Activated CD4-positive, alpha-beta T cell treated with anti-CD3 and anti-CD28 coated beads for 24 hours (primary cell): ENCODE results near the gene TFF2.

Experiments
- DNase-seq, 2 donors: peaks; one replicate each; pipeline ENCODE4 v3.0.0-alpha.2; 2020; ENCODE audit warnings: low read depth in 2 of 2

TFF2 gene

GRCh38 chr21:42384156-42384945, 33.6 kb upstream of the TFF2 start:
- DNase-seq, result no peak

- no peak for DNase-seq
Measured at GRCh38 chr21:42383331-42383730, 32.5 kb upstream of the TFF2 start.

DNA sequence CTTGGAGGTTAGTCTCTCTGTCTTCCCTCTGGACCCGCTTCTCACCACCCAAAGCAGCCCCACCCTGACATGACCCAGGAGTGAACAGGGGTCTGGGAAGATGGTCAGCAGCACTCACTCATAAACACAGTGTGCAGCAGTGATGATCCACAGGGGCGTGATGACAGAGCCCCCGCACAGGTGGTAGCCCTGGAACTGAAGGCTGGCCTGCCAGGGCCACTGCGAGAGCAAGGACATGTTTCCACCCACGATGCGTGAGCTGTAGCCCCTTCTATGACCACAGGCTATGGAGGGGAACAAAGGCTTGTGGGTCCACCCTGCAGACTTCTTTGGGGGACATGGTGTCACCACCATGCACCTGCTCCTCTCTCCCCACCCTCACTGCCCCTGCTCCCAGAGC, 32.1 kb upstream of the TFF2 start:
- no peak for DNase-seq

GRCh38 chr21:42381347-42381984, 30.7 kb upstream of the TFF2 start:
- DNase-seq, result no peak

DNA sequence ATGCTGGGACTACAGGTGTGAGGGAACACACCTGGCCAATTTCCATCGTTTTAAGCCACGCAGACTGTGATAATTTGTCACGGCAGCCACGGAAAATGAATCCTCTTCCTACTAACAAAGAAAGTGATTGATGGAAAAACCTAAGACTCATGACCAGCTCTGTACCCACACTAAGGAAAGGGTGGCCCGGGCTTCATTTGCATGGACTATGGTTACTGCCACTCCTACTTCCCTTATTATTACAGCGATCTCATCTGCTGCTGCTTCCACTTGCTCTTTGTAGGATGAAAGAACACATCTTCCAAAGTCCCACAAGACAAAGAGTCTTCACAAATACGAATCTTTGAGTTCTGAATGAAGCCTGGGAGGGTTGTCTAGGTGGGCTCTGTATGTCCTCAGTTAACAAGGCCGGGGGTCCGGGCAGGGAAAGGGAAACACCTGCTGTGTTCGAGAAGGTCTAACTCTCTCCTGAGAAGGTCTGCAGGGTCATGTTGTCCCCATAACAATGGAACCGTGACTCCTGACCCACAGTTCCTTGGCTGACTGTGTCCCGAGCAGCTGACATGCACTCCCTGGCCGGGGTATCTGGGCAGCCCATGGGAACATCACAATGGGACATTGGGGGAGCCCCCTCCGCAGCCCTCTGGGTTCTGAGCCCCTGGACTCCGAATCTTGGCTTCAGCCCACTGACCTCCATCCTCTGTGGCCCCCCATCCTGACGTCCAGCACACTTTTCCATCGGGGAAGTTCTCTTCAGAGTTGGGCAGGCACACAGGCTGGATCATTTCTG, 28.8 kb upstream of the TFF2 start:
- DNase-seq, result no peak

GRCh38 chr21:42378418-42378817, 27.6 kb upstream of the TFF2 start:
- DNase-seq, result no peak

DNA sequence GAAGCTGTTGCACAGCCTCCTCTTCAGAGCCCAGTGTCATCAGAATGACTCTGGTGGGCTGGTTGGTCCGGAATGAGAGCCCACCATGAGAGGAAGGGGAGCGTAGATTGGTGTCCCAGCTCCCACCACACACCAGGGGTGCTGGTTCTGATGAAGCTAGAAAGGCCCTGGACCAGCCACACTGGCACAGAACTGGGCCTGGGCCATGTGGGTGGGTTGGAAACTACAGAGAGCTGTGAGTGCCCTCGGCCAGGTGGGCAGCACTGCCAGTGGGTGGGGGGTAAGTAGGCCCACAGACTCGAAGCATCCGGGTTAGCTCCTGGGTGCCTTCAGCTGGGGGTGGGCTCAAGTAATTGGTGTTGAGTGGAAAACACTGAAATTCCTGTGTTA, 27.2 kb upstream of the TFF2 start:
- DNase-seq, result no peak

- DNase-seq, result no peak
Measured at GRCh38 chr21:42377211-42377950, 26.6 kb upstream of the TFF2 start.

DNA sequence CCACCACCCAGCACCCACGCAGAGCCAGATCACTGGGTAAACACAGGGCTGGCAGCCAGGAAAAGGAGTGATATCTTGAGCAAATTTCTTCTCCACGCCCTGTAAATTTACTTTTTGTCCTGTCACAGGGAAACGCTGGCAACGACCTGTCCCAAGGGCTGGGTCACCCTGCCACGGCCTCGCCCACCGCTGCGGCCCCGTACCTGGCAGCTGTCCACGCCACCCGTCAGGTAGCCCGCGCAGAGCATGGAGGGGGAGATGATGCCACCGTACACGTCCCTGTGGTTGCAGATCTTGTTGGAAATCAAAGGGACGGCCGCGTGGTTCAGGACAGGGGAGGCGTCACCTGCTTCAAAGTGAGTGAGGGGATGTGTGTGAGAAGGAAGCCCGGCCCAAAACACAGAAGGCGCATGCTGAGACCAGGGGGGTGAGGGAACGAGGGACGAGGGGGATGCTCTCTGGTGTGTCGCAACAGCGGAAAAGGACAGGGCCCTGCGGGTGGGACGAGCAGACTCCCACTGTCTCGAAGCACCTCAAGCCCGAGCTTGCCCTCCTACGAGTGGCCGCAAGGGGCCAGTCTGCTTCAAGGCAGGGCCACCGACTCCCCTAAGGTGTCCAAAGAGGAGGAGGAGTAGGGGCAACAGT, 25.7 kb upstream of the TFF2 start:
- DNase-seq, result no peak

DNA sequence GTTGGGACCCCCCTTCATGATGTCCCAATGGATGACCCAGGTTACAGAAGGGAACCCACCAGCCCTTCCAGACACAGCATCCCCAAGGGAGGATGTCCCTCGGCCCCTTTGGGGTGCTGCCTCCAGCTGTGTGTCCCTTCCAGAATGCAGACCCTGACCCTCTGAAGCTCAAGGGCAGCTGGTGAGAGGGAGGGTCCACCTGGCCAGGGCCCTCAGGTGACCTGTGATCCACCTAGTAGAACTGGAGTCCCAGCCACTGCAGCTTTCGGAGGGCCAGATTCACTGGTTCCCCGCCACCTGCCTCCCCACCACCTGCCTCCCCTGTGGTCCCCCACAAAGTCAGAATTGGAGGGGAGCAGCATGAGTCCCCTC, 25.2 kb upstream of the TFF2 start:
- DNase-seq, result no peak

GRCh38 chr21:42375506-42375905, 24.7 kb upstream of the TFF2 start:
- DNase-seq, result no peak

DNA sequence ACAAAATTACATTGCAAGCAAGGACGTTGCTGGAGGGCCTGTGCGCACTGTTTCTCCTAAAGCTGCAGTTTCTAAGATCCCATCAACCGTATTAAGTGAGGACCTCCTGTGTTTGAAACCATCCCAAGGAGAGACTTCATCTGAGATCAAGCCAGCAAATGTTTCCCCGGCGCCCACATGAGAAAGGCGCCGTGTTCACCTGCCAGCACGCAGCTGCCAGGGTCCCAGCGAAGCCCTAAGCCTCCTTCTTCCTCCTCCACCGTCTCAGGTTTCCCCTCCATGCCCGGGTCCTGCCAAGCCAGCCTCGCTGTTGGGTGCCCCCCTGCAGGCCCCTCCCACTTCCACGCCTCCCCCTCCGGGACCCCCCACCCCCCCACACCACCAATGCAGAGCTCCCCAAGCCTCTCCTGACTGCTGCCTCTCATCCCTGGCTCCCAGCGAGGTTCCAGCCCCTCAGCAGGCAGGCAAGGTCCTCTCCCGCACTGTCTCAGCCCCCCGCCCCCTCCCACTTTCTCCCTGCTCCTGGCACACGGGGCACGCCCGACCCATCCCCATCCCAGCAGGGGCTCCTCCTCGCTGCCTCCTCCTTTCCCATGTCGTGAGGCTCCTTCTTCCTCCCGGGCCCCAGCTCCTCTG, 24.2 kb upstream of the TFF2 start:
- no peak for DNase-seq

DNA sequence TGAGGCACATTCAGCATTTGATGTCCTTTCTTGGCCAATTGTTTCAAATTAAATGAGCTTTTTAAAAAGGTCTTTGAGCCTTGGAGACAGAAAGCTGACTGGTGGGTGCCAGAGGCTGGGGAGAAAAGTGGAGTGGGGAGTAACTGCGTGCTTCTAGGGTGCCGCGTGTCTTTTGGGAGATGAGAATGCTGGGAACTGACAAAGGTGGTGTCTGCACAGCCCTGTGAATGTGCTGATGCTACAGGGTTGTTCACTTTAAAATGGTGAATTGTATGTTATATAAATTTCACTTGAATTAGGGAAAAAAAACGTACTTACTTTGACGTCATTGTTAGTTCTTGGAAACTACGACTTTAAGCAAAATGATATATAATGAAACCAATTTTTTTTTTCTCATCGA, 23.7 kb upstream of the TFF2 start:
- DNase-seq, result no peak

GRCh38 chr21:42373908-42374455, 23.2 kb upstream of the TFF2 start:
- no peak for DNase-seq

GRCh38 chr21:42373196-42373907, 22.6 kb upstream of the TFF2 start:
- peak in 1 of 2 donors; percentile 19 for DNase-seq

DNA sequence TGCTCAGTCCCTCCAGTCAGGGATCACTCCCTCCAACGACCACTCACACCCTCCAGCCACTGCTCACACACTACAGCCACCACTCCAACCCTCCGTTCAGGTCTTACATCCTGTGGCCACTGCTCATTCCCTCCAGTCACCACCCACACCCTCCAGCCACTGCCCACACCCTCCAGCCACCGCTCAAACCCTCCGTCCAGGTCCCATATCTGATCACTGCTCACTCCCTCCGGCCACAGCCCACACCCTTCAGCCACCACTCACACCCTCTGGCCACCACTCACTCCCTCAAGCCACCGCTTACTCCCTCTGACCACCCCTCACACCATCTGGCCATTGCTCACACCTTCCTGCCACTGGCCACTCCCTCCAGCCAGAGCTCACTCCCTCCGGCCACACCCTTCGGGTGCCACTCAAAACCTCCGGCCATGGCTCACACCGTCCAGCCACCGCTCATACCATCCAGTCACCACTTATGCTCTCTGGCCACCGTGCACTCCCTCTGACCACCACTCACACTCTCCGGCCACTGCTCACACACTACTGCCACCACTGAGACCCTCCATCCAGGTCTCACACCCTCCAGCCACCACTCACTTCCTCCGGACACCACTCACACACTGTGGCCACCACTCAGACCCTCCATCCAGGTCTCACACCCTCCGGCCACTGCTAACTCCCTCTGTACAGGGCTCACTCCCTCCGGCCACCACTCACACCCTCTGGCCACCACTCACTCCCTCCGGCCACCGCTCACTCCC, 20.3 kb upstream of the TFF2 start:
- no peak for DNase-seq

GRCh38 chr21:42369821-42370220, 19.0 kb upstream of the TFF2 start:
- DNase-seq, result no peak

GRCh38 chr21:42367367-42368165, 16.8 kb upstream of the TFF2 start:
- DNase-seq, result no peak
